HepG2 (cell line): ENCODE data around the gene RPLP2. TPM values are rescaled to one million over a fixed set of nuclear protein-coding genes. Genes with fewer than 3 reads are reported as not detected.

ENCODE experiments used
- HINFP ChIP-seq: sonication (generic); formaldehyde crosslinking; IDR thresholded peaks from 2 replicates; pipeline ENCODE4 v1.4.0; 2020; ENCODE audit warnings: low read depth, mild to moderate bottlenecking, missing genetic modification reagents
- ZBED4 ChIP-seq: sonication (generic); formaldehyde crosslinking; IDR thresholded peaks from 2 replicates; pipeline ENCODE4 v1.4.0; 2020; ENCODE audit warnings: missing genetic modification reagents, borderline replicate concordance
- ZBTB2 ChIP-seq: sonication (generic); formaldehyde crosslinking; IDR thresholded peaks from 2 replicates; pipeline ENCODE4 v1.8.0; 2022; ENCODE audit warnings: low read depth, missing genetic modification reagents
- ZFP90 ChIP-seq: sonication (generic); formaldehyde crosslinking; IDR thresholded peaks from 2 replicates; pipeline ENCODE4 v1.8.0; 2022; ENCODE audit warnings: missing genetic modification reagents, mild to moderate bottlenecking, inconsistent platforms, borderline replicate concordance
- ZNF3 ChIP-seq: IDR thresholded peaks from 2 replicates; pipeline ENCODE4 v1.7.0; 2017; ENCODE audit warnings: inconsistent platforms
- ZNF646 ChIP-seq: sonication (generic); formaldehyde crosslinking; IDR thresholded peaks from 2 replicates; pipeline ENCODE4 v1.9.0; 2021; ENCODE audit warnings: mild to moderate bottlenecking, missing genetic modification reagents
- ZNF691 ChIP-seq: sonication (generic); formaldehyde crosslinking; IDR thresholded peaks from 2 replicates; pipeline ENCODE4 v1.4.0; 2020; ENCODE audit warnings: missing genetic modification reagents, low read depth, mild to moderate bottlenecking, borderline replicate concordance
- ZNF770 ChIP-seq: sonication (generic); formaldehyde crosslinking; IDR thresholded peaks from 2 replicates; pipeline ENCODE4 v1.5.0; 2020; ENCODE audit warnings: mild to moderate bottlenecking, missing genetic modification reagents
- polyA plus RNA-seq, 8 experiments: library from polyadenylated mRNA; depleted of rRNA in 3 of 8; stranded (reverse) in 7 of 8; unstranded in 1 of 8; fragments of >200 nt; fragmentation: Illumina TruSeq in 4 of 8; extraction: Trizol in 4 of 8; gene quantifications; 2 replicates each; pipeline versions ENCODE4 v1.2.1 to v1.2.3, GENCODE V29; 2011 to 2016; ENCODE audit warnings: low read depth in 4 of 8, missing spikeins in 1 of 8, mixed read lengths in 1 of 8; ENCODE audit not compliant: insufficient read depth in 1 of 8
- total RNA-seq, 5 experiments: library from RNA; depleted of rRNA; stranded (reverse); fragments of >200 nt; fragmentation: Illumina TruSeq; extraction: Trizol; gene quantifications; 2 replicates each; pipeline ENCODE4 v1.2.3, GENCODE V29; 2016; ENCODE audit warnings: low read depth in 1 of 5

RPLP2 gene
- total and polyA plus RNA-seq, 2 of the 13 experiments (the other 11 are each of a cell fraction or from before 2014, with no cell fraction given), result 978 to 2,106 TPM

GRCh38 chr11:841981-842369 lies 32.2 kb downstream of the RPLP2 start (continued):
- peak; percentile 53 for TF ChIP-seq ZNF770
- no peak for TF ChIP-seq ZNF3 (CRISPR knock-in tag)
- no peak for TF ChIP-seq ZBTB2
- TF ChIP-seq ZFP90 (CRISPR knock-in tag), result no peak
- no peak for TF ChIP-seq ZNF646 (CRISPR knock-in tag)
- TF ChIP-seq ZNF691 (CRISPR knock-in tag), result no peak
- no peak for TF ChIP-seq ZBED4 (CRISPR knock-in tag)
- TF ChIP-seq HINFP (CRISPR knock-in tag), result peak; percentile 6; the same call in 1 of the 2 replicates
